ENCODE results near the gene NPAS4.
"Not testable (repeated sequence)": the region's sequence is repeated elsewhere in the genome, so short reads cannot be mapped to it uniquely, and the experiment has no call there.

Gene NPAS4
- long read RNA-seq, donor 1 = 0 reads
- long read RNA-seq, donor 2 = 0 reads
- long read RNA-seq, donor 3 = 0 reads
- long read RNA-seq, donor 4 = 0 reads
- long read RNA-seq, donor 5 = 0 reads
- long read RNA-seq, donor 6 = 0 reads
- long read RNA-seq, donor 7 = 0 reads
- long read RNA-seq, donor 8 = 0 reads

GRCh38 chr11:66420671-66421476 lies at the start of gene NPAS4:
Gene NPAS4 (plus strand): TSS chr11:66421035. CDS start chr11:66421180, 145 bp downstream.
- DNase-seq = no peak

GRCh38 chr11:66371627-66372415 lies 49.0 kb upstream of the NPAS4 start, which contains the start of gene SLC29A2:
Gene SLC29A2 (minus strand): TSS chr11:66371760. CDS start chr11:66371591, 169 bp downstream.
- DNase-seq = peak; percentile 92

DNA sequence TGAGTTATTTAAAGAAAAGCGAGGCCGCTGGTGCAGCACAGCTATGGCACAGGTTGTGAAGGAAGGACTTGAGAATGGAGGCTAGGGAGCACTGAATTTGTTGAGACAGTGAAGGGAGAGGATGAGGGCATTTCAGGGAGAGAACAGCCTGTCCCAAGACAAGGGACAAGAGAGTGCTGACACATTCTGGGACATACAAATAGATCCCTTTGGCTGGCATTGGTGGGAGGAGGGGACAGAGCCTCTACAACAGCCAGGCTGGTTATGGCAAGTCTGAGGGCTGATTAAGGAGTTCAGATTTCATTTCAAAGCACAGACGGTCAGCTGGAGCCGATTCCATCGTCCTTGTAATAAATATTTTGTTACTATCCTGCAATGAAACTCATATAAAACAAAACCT lies 47.6 kb upstream of the NPAS4 start:
- DNase-seq = no peak

DNA sequence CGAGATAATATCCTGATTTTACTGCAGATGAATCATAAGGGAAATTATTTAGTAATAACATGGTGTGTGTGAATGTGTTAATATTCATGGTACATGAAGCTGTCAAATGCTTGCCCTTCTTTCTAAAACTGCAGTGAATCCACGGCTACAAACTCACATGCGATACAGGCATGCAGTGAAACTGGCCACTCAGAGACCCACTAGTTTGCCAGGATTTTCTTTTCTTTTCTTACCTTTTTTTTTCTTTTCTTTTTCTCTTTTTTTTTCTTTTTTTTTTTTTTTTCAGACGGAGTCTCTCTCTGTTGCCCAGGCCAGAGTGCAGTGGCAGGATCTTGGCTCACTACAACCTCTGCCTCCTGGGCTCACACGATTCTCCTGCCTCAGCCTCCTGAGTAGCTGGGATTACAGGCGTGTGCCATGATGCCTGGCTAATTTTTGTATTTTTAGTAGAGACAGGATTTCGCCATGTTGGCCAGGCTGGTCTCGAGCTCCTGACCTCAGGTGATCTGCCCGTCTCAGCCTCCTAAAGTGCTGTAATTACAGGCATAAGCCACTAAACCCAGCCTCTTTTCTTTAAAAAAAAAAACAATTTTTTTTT lies 47.0 kb upstream of the NPAS4 start:
- DNase-seq = not testable (repeated sequence)

DNA sequence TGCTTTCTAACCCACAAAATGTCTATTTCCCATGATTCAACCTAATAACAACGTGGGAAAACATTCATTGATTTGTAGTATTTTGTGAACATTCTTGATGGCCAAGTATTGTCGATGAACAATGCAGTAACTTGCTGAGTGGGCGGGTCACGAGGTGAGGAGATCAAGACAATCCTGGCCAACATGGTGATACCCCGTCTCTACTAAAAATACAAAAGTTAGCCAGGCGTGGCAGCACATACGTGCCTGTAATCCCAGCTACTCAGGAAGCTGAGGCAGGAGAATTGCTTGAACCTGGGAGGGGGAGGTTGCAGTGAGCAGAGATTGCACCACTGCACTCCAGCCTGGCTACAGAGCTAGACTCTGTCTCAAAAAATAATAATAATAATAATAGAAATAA lies 40.6 kb upstream of the NPAS4 start:
- DNase-seq = not testable (repeated sequence)

GRCh38 chr11:66384316-66384715 lies 36.5 kb upstream of the NPAS4 start:
- DNase-seq = not testable (repeated sequence)

DNA sequence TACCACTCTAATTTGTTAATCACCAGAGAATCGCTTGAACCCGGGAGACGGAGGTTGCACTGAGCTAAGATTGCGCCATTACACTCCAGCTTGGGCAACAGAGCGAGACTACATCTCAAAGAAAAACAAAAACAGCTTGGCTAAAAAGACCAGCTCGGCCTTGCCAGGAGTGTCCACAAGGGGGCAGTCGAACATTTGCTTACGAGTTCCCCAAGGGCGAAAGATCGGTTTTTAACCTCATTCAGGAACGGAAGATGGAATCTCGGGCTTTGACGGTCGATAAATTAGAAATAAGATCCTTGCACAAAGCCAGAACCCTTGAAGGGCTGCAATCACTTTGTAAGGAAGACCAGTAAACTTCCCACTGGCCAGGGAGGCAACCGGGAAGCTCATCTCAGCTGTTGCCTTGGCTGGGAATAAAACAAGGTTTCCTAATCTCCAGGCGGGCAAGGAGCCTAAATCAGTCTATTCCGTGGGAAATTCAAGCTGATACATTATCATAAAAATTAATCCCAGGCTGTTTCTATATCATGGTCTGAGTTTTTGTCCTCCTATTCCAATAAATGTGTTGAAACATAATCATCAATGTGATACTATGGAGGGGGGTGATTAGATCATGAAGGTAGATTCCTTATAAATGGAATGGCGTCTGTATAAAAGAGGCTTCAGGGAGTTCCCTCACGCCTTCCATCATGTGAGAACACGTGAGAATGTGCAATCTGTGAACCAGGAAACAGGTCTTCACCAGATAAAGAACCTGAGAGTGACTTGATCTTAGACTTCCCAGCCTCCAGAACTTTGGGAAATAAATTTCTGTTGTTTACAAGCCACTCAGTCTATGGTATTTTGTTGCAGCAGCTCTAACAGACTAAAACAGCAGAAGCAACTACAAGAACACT lies 34.4 kb upstream of the NPAS4 start:
- DNase-seq = peak; percentile 82

DNA sequence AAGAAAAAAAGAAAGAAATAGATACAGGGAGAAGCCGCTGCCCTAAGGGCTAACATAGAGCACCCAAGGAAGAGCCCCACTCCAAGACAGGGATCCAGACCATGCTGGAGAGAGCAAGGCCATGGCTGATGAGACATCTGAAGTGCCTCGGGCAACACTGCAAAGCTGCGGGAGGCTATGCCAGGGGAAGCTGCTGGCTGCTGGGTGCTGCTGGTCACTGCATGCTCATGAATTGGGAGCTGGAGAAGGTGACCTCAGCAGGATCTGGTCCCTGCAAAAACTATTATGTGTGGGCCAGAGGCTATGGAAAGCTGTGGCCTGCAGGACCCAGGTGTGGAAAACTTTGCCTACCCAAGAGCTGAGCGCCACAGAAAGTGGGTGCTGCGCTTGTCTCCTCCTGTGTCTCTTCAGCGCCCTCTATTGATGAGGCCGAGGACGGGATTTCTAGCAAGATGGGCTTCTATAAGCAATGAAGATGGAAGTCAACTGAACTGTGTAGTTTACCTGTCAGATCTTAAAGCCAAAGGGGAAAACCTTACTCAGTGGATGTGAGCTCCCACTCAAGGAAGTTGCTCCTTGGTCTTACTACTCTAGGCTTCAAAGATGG lies 32.0 kb upstream of the NPAS4 start:
- peak; percentile 38 for DNase-seq

GRCh38 chr11:66391322-66391721 lies 29.5 kb upstream of the NPAS4 start:
- no peak for DNase-seq

DNA sequence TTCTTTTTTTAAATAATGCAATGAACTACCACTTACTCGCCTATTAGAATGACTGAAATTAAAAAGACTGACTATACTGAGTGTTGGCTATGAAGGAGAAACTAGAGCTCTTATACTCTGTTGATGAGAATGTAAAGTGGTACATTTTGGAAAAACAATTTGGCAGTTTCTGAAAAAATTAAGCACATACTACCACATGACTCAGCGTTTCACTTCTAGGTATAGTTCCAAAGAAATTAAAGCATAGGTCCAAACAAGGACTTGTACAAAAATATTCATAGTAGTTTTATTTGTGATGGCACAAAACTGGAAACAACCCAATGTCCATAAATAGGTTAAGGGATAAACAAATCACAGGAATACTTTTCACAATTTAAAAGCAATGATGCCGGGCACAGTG lies 26.9 kb upstream of the NPAS4 start:
- DNase-seq = no peak

DNA sequence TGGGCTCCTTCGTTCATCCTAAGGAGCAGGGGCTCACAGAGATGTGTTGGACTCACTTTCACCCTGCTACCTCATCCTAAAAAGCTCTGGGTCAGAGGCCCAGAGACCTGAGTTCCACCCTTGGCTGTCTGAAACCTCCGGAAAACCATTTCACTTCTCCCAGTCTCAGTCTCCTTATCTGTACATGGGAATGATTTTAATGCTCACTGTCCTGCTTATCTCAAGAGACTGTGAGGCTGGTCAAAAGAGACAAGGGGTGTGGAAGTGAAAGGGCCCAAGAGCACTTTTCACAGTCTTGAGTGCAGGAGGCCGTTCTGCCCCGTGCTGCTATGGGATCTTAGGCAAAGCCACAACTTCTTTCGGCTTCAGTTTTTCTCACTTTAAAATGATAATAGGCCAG lies 13.2 kb upstream of the NPAS4 start:
- no peak for DNase-seq

DNA sequence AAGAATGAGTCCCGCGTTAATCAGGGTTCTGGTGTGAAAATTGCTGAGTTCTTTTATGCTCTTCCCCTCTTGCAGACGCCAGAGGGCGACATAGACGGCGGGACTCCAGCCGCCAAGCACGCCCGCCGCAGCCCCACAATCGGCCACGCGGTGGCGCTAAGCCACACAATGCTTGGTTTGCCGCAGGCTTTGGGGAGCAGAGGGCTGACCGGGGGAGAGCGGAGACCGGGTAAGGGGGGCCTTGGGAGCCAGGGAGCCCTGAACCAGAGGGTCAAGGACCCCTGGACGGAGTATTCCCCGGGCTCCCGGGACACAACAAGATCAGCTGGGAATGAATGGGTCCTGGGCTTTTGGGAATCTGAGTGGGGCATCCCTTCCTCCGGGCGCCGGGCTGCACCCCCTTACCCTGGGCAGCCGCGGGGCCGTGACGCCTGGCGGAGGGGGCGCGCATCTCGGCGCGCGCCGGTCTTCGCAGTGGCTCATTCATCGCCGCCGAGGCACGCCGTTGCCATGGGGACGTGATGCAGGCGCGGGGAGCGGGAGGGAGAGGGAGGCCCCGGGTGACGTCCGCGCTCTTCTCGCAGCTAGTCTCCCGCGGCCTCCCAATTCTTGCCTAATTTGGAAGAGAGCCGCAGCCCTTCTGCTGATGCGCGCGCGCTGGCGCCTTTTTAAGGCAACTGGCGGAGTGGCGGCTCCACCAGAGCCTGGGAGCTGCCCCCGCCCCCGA lies 12.2 kb upstream of the NPAS4 start:
- peak; percentile 84 for DNase-seq

DNA sequence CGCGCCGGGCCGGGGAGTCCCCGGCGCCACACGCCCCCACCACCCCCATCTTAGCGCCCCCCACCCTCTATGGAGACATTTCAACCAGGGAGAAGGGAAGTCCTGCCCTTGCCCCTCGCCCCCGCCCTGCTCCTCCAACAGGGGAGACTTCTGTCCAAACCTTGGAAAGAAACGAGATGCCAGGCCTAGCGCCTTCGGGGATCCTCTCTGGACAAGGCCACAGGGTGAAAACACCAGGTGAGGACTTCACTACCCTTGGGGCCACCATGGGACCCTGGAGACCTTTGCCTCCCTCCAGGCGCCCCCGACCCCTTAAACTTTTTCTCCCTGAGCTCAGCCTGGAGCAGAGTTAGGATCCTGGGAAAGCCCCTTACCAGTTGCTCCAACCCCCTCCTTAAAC lies 11.6 kb upstream of the NPAS4 start:
- DNase-seq = no peak

DNA sequence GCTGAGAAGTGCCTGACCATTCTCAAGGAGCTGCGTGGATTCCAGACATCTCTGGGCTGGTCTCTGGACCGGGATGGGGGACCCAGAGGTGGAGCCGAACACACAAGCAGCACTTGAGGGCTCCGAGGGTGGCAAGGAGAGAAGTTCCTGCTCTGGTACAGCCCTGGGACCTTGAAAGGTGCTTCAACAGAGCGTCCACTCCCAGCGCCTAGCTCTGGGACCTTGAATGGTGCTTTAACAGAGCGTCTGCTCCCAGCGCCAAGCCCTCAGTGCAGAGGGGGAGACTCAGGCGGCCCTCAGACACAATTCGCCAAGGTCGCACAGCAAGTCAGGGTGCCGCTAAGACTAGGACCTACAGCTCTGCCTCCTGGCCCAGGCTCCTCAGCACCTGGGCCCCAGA lies 10.6 kb upstream of the NPAS4 start:
- DNase-seq = no peak

DNA sequence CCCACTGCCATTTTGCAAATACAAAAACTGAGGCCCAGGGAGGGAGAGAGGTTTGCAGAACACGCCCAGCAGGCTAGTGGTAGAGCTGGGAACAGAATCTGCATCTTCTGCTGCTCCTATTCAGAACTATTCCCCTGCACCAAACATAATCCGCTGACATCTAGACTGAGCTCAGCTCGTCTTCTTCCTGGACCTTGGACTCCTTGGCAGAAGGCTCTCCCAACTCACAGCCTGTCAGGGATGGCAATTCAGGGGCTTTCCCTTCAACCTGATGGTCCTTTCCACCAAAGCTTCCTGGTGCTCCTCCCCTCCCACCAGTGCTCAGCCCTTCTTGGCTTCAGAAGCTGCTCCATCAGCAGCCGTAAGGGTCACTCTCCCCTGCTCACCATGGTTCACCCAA lies 9.5 kb upstream of the NPAS4 start:
- no peak for DNase-seq

- no peak for DNase-seq
Measured at GRCh38 chr11:66412110-66412509, 8.7 kb upstream of the NPAS4 start.

DNA sequence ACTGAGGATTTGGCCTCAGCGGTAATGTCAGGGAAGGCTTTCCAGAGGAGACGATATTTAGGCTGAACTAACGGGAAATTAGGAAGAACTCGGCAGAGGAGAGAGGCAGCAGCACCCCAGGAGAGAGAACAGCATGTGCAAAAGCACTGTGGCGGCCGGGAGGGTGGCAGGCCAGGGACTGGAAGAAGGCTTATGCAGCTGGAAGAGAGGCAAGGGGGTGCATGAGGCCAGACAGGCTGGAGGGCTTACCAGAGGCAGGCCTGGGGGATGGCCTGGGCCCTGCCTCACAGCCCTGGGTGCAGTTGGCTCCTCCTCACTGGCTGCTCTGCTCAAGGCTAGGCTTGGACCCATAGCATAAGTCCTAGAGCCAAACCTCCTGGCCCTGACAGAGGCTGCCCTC lies 7.7 kb upstream of the NPAS4 start:
- no peak for DNase-seq

GRCh38 chr11:66414120-66414934 lies 6.5 kb upstream of the NPAS4 start:
- no peak for DNase-seq

- no peak for DNase-seq
Measured at GRCh38 chr11:66415423-66415822, 5.4 kb upstream of the NPAS4 start.

DNA sequence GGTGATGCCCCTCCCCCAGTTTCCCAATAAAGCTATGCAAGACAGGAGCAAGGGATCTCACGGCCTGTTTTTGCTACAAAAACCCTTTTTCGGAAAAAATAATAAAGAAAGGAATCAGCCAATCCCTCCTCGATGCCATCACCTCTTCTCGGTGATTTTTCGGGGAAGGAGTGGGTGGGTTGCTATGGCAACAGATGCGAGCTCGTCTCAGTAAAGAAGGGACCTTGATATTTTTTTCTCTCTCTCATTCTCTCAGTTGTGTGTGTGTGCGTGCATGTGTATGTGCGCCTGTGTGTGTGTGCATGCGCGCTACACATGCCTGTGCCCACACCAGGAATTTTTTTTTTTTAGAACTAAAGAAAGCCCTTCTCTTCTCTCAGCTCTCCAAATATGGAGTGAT lies 3.8 kb upstream of the NPAS4 start:
- DNase-seq = no peak

All from right kidney (tissue), 9 donors.